Endodermal cell (in vitro differentiated cells): ENCODE measurements around the gene FGL2. TPM values are rescaled to one million over a fixed set of nuclear protein-coding genes. Genes with fewer than 3 reads are reported as not detected.

Experiments used
- DNase-seq: peaks from one replicate; pipeline ENCODE4 v3.0.0-alpha.2; 2017
- H3K27ac ChIP-seq: 2 replicates; pipeline ENCODE4 v1.5.1; 2013; ENCODE audit warnings: mild to moderate bottlenecking, low read depth, low read length, moderate library complexity
- H3K27me3 ChIP-seq: 2 replicates; pipeline ENCODE4 v1.6.1; 2013; ENCODE audit warnings: mild to moderate bottlenecking, low read length, moderate library complexity; ENCODE audit not compliant: insufficient read depth, control insufficient read depth, poor library complexity, severe bottlenecking
- H3K36me3 ChIP-seq: 2 replicates; pipeline ENCODE4 v1.7.0; 2013; ENCODE audit warnings: mild to moderate bottlenecking, low read length, moderate library complexity; ENCODE audit not compliant: control insufficient read depth, insufficient read depth
- H3K4me1 ChIP-seq: one replicate; pipeline ENCODE4 v1.7.0; 2013; ENCODE audit warnings: low read length; ENCODE audit not compliant: control insufficient read depth, insufficient read depth
- H3K4me3 ChIP-seq: 2 replicates; pipeline ENCODE4 v1.5.1; 2013; ENCODE audit warnings: mild to moderate bottlenecking, low read length, moderate library complexity
- H3K9ac ChIP-seq: 2 replicates; pipeline ENCODE4 v1.6.1; 2013; ENCODE audit warnings: mild to moderate bottlenecking, low read length, moderate library complexity; ENCODE audit not compliant: poor library complexity, severe bottlenecking; ENCODE audit errors: extremely low read depth
- H3K9me3 ChIP-seq: 2 replicates; pipeline ENCODE4 v1.6.1; 2013; ENCODE audit warnings: mild to moderate bottlenecking, low read length, moderate library complexity; ENCODE audit not compliant: control insufficient read depth
- H3K27ac Mint-ChIP-seq: 2 replicates; pipeline ENCODE4 v1.8.0; 2020; ENCODE audit warnings: mixed read lengths
- H3K27me3 Mint-ChIP-seq: 2 replicates; pipeline ENCODE4 v1.8.0; 2021; ENCODE audit warnings: mild to moderate bottlenecking, mixed read lengths; ENCODE audit not compliant: insufficient read depth
- H3K36me3 Mint-ChIP-seq: 2 replicates; pipeline ENCODE4 v1.8.0; 2020; ENCODE audit warnings: low read depth, mixed read lengths
- H3K4me1 Mint-ChIP-seq: 2 replicates; pipeline ENCODE4 v1.8.0; 2020; ENCODE audit warnings: mixed read lengths
- H3K4me3 Mint-ChIP-seq: 2 replicates; pipeline ENCODE4 v1.8.0; 2020; ENCODE audit warnings: mild to moderate bottlenecking, moderate library complexity, mixed read lengths
- H3K9me3 Mint-ChIP-seq: 2 replicates; pipeline ENCODE4 v1.8.0; 2020; ENCODE audit warnings: mild to moderate bottlenecking, mixed read lengths
- WGBS, 2 experiments: methylation state at CpG; one replicate each; pipeline versions ENCODE4 v1.1.5 to v1.1.7; 2013; ENCODE audit warnings: missing lambda C conversion rate in 2 of 2, mixed read lengths in 1 of 2; ENCODE audit not compliant: insufficient coverage in 1 of 2, insufficient read length in 1 of 2; 5-methylcytosine and 5-hydroxymethylcytosine counted together
- total RNA-seq, 2 donors: library from RNA; stranded (reverse); fragmentation: NEBNext Ultra II Directional in 1 of 2; extraction: Animal tissue kit (Norgen Biotek cat#: 25700) in 1 of 2; gene quantifications; 2 replicates in 1 of 2; 3 replicates in 1 of 2; pipeline ENCODE4 v1.2.1, GENCODE V29; 2021
- TF ChIP-seq, protein P1 (sequence below): fragments of 200-600 bp; sonication (generic); conservative IDR thresholded peaks from 2 replicates; pipeline ENCODE4 v1.5.0; 2021; ENCODE audit warnings: antibody characterized with exemption, mild to moderate bottlenecking

FGL2 gene
- total RNA-seq, 2 donors from 2014 or later = not detected

DNA sequence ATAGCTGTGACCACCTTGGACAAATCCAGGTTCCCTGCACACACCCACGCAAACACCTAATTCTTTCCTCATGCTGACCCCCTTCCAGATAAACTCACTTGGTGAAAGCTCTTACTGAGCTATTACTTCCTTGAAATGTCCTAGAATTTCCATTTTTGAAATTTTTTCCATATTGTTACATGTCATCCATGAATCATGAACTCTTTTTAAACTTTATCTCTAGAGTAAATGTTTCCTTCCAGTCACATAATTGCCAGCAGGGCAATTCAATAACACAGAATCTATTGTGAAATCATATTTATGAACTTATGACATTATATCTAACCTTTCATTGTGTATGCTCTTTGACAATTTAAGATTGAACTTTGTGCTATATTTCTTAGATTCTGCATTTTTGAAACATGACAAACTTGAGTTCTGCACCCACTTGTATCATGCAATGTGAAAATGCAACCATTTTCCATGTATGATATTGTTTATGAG is 26.8 kb upstream of the FGL2 start:
- Mint-ChIP-seq H3K9me3 (peaks cover 10% of the 10 kb centered on the region), H3K36me3 (no peaks in the 10 kb centered on the region), H3K4me3 (no peak overlapping the region), H3K27ac (no peak overlapping the region), H3K27me3 (peaks cover 2% of the 10 kb centered on the region), H3K4me1 (no peaks in the 10 kb centered on the region)
- Histone ChIP-seq H3K36me3 (no peaks in the 10 kb centered on the region), H3K4me3 (no peak overlapping the region), H3K9ac (no peak overlapping the region), H3K27me3 (no peaks in the 10 kb centered on the region), H3K4me1 (no peaks in the 10 kb centered on the region), H3K27ac (no peak overlapping the region), H3K9me3 (no peaks in the 10 kb centered on the region)
- WGBS, 2 experiments = 88 to 89% methylated on average over 1 of the region's 1 CpG
- TF ChIP-seq, protein P1, sequence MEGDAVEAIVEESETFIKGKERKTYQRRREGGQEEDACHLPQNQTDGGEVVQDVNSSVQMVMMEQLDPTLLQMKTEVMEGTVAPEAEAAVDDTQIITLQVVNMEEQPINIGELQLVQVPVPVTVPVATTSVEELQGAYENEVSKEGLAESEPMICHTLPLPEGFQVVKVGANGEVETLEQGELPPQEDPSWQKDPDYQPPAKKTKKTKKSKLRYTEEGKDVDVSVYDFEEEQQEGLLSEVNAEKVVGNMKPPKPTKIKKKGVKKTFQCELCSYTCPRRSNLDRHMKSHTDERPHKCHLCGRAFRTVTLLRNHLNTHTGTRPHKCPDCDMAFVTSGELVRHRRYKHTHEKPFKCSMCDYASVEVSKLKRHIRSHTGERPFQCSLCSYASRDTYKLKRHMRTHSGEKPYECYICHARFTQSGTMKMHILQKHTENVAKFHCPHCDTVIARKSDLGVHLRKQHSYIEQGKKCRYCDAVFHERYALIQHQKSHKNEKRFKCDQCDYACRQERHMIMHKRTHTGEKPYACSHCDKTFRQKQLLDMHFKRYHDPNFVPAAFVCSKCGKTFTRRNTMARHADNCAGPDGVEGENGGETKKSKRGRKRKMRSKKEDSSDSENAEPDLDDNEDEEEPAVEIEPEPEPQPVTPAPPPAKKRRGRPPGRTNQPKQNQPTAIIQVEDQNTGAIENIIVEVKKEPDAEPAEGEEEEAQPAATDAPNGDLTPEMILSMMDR = no peak
- DNase-seq = no peak

DNA sequence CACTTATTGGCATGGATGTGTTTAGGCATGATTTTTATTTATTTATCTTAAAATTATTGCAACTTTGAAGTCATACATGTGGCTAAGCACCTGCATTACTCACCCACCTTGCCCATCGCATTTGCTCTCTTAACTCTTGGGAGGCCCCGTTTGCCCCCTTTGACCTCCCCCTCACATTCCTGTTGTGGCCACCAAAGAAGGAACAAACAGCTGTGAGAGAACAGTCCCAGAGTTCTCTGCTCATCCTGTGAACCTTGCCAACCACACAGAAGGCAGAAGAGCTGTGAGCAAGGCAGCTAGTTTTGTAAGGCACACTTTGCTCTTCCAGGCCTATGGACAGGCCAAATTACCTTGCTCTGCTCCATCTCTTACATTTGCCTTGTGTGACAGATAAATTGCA is 23.6 kb upstream of the FGL2 start:
- no peak overlapping the region for H3K27ac Mint-ChIP-seq
- no peaks in the 10 kb centered on the region for H3K4me1 Mint-ChIP-seq
- Histone ChIP-seq H3K27me3 (no peaks in the 10 kb centered on the region), H3K9me3 (peaks cover 26% of the 10 kb centered on the region), H3K36me3 (no peaks in the 10 kb centered on the region), H3K9ac (no peak overlapping the region), H3K27ac (no peak overlapping the region), H3K4me3 (no peak overlapping the region), H3K4me1 (no peaks in the 10 kb centered on the region)
- DNase-seq = no peak
- TF ChIP-seq, protein P1 = no peak
- peaks cover 25% of the 10 kb centered on the region for H3K9me3 Mint-ChIP-seq
- H3K4me3 Mint-ChIP-seq = no peak overlapping the region
- H3K36me3 Mint-ChIP-seq = no peaks in the 10 kb centered on the region
- H3K27me3 Mint-ChIP-seq = no peaks in the 10 kb centered on the region
- 92% methylated on average over 2 of the region's 2 CpGs; no CpG with 5 or more reads in 1 of the 2 experiments for WGBS, 2 experiments

DNA sequence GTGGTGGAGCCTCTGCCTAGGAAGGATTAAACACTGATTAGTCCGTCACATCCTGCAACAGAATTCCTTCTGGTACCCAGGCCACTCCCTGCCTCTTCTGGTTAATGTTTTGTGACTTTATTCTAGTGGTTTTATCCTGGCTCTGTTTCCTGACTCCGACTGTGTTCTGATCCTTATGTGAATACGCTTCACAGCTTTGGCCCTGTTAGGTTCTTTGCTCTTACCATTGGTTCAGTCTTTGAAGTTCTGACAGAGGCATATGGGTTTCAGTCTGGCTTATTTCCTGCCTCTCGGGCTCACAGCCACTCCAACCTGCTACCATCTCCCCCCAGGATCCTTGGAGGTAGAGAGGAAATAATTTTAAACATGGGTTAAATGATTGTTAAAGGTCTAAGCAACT is 23.2 kb upstream of the FGL2 start:
- H3K27ac ChIP-seq = no peak overlapping the region
- TF ChIP-seq, protein P1 = no peak
- no peaks in the 10 kb centered on the region for H3K27me3 ChIP-seq
- peaks cover 26% of the 10 kb centered on the region for H3K9me3 ChIP-seq
- Mint-ChIP-seq H3K9me3 (peaks cover 26% of the 10 kb centered on the region), H3K36me3 (no peaks in the 10 kb centered on the region), H3K27me3 (no peaks in the 10 kb centered on the region), H3K4me3 (no peak overlapping the region), H3K27ac (no peak overlapping the region), H3K4me1 (no peaks in the 10 kb centered on the region)
- 87 to 92% methylated on average over 3 to 4 of the region's 4 CpGs for WGBS, 2 experiments
- no peak for DNase-seq
- no peaks in the 10 kb centered on the region for H3K36me3 ChIP-seq
- H3K4me1 ChIP-seq = no peaks in the 10 kb centered on the region
- H3K4me3 ChIP-seq = no peak overlapping the region
- H3K9ac ChIP-seq = no peak overlapping the region
